ENCODE data around the gene CDK5RAP1. TPM values are rescaled to one million over a fixed set of nuclear protein-coding genes. Genes with fewer than 3 reads are reported as not detected.

Gene CDK5RAP1, protein sequence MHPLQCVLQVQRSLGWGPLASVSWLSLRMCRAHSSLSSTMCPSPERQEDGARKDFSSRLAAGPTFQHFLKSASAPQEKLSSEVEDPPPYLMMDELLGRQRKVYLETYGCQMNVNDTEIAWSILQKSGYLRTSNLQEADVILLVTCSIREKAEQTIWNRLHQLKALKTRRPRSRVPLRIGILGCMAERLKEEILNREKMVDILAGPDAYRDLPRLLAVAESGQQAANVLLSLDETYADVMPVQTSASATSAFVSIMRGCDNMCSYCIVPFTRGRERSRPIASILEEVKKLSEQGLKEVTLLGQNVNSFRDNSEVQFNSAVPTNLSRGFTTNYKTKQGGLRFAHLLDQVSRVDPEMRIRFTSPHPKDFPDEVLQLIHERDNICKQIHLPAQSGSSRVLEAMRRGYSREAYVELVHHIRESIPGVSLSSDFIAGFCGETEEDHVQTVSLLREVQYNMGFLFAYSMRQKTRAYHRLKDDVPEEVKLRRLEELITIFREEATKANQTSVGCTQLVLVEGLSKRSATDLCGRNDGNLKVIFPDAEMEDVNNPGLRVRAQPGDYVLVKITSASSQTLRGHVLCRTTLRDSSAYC
- total RNA-seq, result 20.4 TPM

DNA sequence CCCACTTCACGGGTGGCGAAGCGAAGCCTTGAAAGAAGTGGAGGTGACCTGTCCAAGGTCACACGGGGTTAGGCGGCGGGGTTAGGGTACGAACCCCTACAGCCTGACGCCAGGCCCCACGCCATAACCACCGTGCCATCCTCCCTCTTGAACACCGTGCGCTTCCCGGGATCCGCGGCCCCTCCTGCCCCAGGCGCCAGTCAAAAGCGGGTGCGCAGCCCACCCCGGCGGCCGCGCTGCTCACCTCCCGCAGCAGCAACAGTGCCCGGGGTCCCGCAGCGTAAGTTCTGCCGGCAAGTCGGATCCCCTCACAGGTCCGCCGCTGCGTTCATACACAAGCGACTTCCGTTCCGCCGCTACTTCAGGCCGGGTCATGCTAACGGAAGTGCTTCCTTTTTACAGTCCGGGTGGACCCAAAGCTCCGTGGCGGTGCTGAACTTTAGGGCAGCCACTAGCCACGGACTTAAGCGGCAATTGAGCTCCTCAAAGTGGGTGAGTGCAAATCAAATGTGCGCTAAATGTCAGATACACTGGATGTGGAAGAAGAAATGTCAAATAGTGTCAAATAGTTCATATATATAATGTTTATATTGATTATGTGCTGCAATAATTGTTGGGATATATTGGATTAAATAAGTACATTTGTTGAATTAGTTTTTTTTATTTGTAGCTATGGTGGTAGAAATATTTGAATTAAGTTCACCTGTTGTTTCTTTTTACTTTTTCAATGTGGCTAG is at the start of gene CDK5RAP1:
Gene CDK5RAP1 (minus strand): TSS at position 336 of the 737 bp plus-strand sequence. CDS start 4,455 bp downstream, outside the sequence.
- H3K27ac ChIP-seq (ENCODE audit: low read depth, low read length), result peak within 1 kb of the TSS; percentile 43
- peak within 1 kb of the TSS; percentile 82 to 100 (median 100) for H3K4me3 ChIP-seq (ENCODE audit: low read length in 3 of 3)
- H3K4me1 ChIP-seq (ENCODE audit: control insufficient read depth in 3 of 3, insufficient read depth in 3 of 3, low read length in 3 of 3), result peaks cover 20 to 30% (median 26%) of the 10 kb centered on the region in 3 donors

GRCh38 chr20:33450867-33451266 is 49.5 kb upstream of the CDK5RAP1 start:
- no peaks in the 10 kb centered on the region for H3K27me3 ChIP-seq (ENCODE audit: control insufficient read depth in 3 of 3, insufficient read depth in 3 of 3, low read length in 3 of 3)
- no peaks in the 10 kb centered on the region for H3K9me3 ChIP-seq (ENCODE audit: control insufficient read depth in 3 of 3, low read length in 3 of 3)
- H3K4me1 ChIP-seq (ENCODE audit: control insufficient read depth in 3 of 3, insufficient read depth in 3 of 3, low read length in 3 of 3), result peaks cover 0 to 3% (median 0%) of the 10 kb centered on the region in 3 donors
- no peaks in the 10 kb centered on the region for H3K36me3 ChIP-seq (ENCODE audit: control insufficient read depth in 3 of 3, insufficient read depth in 3 of 3, low read length in 3 of 3)
- no peak overlapping the region for H3K27ac ChIP-seq (ENCODE audit: low read depth, low read length)
- no peak overlapping the region for H3K4me3 ChIP-seq (ENCODE audit: low read length in 3 of 3)
- H3K9ac ChIP-seq (ENCODE audit: low read depth in 1 of 3, low read length in 3 of 3), result no peak overlapping the region

More for the DNA sequence above, at the start of gene CDK5RAP1:
- H3K9ac ChIP-seq (ENCODE audit: low read depth in 1 of 3, low read length in 3 of 3), result peak within 1 kb of the TSS; percentile 89 to 99 (median 97)
- peaks cover 0 to 8% (median 4%) of the 10 kb centered on the region in 3 donors for H3K36me3 ChIP-seq (ENCODE audit: control insufficient read depth in 3 of 3, insufficient read depth in 3 of 3, low read length in 3 of 3)
- no peaks in the 10 kb centered on the region for H3K27me3 ChIP-seq (ENCODE audit: control insufficient read depth in 3 of 3, insufficient read depth in 3 of 3, low read length in 3 of 3)
- no peaks in the 10 kb centered on the region for H3K9me3 ChIP-seq (ENCODE audit: control insufficient read depth in 3 of 3, low read length in 3 of 3)

DNA sequence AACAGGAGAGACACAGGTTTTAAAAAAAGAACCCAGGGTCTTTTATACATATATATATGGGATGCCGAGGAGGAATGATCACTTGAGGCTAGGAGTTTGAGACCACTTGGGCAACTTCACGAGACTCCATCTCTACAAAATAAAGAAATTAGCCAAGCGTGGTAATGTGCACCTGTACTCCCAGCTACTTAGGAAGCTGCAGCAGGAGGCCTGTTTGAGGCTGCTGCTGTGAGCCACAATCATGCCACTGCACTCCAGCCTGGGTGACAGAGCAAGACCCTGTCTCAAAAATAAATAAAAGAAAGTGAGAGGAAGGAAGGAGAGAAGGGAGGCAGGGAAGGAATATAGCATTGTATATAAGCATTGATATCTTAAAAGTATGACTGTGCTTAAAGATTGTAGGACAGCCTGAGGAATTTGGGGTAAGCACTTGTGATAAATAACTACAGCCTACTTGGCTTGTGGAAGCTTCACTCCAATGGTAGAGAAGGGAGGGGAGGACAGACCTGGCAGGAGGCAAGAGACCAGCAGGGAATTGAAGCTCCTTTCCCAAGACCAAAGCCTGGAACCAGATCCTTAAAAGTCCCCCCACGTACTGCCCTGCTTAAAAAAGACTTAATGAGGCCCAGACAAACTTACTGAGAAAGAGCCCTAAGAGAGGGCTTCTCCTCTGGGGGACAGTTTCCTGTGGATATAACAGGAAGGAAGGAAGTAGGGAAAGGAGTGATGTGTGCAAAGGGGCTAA is 44.7 kb upstream of the CDK5RAP1 start:
- Histone ChIP-seq H3K36me3 (ENCODE audit: control insufficient read depth in 3 of 3, insufficient read depth in 3 of 3, low read length in 3 of 3) (no peaks in the 10 kb centered on the region), H3K4me1 (ENCODE audit: control insufficient read depth in 3 of 3, insufficient read depth in 3 of 3, low read length in 3 of 3) (peaks cover 23 to 26% (median 25%) of the 10 kb centered on the region in 3 donors), H3K27me3 (ENCODE audit: control insufficient read depth in 3 of 3, insufficient read depth in 3 of 3, low read length in 3 of 3) (no peaks in the 10 kb centered on the region), H3K9me3 (ENCODE audit: control insufficient read depth in 3 of 3, low read length in 3 of 3) (no peaks in the 10 kb centered on the region), H3K27ac (ENCODE audit: low read depth, low read length) (no peak overlapping the region), H3K4me3 (ENCODE audit: low read length in 3 of 3) (no peak overlapping the region), H3K9ac (ENCODE audit: low read depth in 1 of 3, low read length in 3 of 3) (no peak overlapping the region)

DNA sequence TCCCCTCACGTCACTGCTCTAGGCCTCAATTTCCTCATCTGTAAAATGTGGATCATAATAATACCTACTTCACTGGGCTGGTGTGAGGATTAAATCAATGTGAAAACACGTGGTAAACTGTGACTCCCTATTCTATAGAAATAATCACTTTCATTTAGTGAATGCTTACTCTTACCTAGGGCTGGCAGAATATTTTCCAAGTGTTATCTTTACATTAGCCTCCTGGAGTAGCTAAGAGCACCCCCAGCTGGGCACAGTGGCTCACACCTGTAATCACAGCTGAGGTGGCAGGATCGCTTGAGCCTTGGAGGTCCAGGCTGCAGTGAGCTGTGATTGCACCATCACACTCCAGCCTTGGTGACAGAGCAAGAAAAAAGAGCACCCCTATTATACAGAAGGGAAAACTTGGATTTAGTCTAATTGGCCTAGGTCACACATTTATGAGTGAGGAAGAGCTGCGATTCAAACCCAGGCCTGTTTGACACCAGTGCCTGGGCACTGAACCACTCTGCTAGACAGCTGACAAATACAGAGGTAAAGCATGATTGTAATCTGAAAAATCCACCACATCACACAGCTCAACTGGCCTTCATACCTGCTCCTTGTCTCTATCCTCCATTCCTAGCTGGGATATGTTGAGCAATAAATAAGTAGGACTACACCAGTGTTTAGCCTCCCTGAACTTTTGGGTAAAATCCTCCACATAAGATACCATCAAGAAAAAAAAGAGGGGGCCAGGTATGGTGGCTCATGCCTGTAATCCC is 43.7 kb upstream of the CDK5RAP1 start:
- Histone ChIP-seq H3K27ac (ENCODE audit: low read depth, low read length) (peak overlapping the region; percentile 74), H3K4me3 (ENCODE audit: low read length in 3 of 3) (peak overlapping the region in 2 of 3 donors; percentile 90 to 94), H3K9ac (ENCODE audit: low read depth in 1 of 3, low read length in 3 of 3) (peak overlapping the region in 2 of 3 donors; percentile 47 to 65)

GRCh38 chr20:33443512-33444239 is 42.4 kb upstream of the CDK5RAP1 start, which contains the start of gene SNTA1:
SNTA1 (minus strand) TSS chr20:33443763; CDS start chr20:33443620, 143 bp downstream.
- H3K27me3 ChIP-seq (ENCODE audit: control insufficient read depth in 3 of 3, insufficient read depth in 3 of 3, low read length in 3 of 3), result no peaks in the 10 kb centered on the region
- peak within 1 kb of the TSS; percentile 84 to 94 (median 90) for H3K4me3 ChIP-seq (ENCODE audit: low read length in 3 of 3)
- H3K9me3 ChIP-seq (ENCODE audit: control insufficient read depth in 3 of 3, low read length in 3 of 3), result no peaks in the 10 kb centered on the region
- H3K4me1 ChIP-seq (ENCODE audit: control insufficient read depth in 3 of 3, insufficient read depth in 3 of 3, low read length in 3 of 3), result peaks cover 27 to 41% (median 40%) of the 10 kb centered on the region in 3 donors
- peaks cover 2 to 3% (median 3%) of the 10 kb centered on the region in 3 donors for H3K36me3 ChIP-seq (ENCODE audit: control insufficient read depth in 3 of 3, insufficient read depth in 3 of 3, low read length in 3 of 3)
- peak within 1 kb of the TSS; percentile 81 for H3K27ac ChIP-seq (ENCODE audit: low read depth, low read length)
- H3K9ac ChIP-seq (ENCODE audit: low read depth in 1 of 3, low read length in 3 of 3), result peak within 1 kb of the TSS; percentile 89 to 95 (median 89)

More for the DNA sequence above, 43.7 kb upstream of the CDK5RAP1 start:
- no peaks in the 10 kb centered on the region for H3K9me3 ChIP-seq (ENCODE audit: control insufficient read depth in 3 of 3, low read length in 3 of 3)
- H3K36me3 ChIP-seq (ENCODE audit: control insufficient read depth in 3 of 3, insufficient read depth in 3 of 3, low read length in 3 of 3), result no peaks in the 10 kb centered on the region
- no peaks in the 10 kb centered on the region for H3K27me3 ChIP-seq (ENCODE audit: control insufficient read depth in 3 of 3, insufficient read depth in 3 of 3, low read length in 3 of 3)
- peaks cover 23 to 31% (median 30%) of the 10 kb centered on the region in 3 donors for H3K4me1 ChIP-seq (ENCODE audit: control insufficient read depth in 3 of 3, insufficient read depth in 3 of 3, low read length in 3 of 3)

- peak overlapping the region; percentile 81 for H3K27ac ChIP-seq (ENCODE audit: low read depth, low read length)
- peaks cover 8 to 9% (median 9%) of the 10 kb centered on the region in 3 donors for H3K36me3 ChIP-seq (ENCODE audit: control insufficient read depth in 3 of 3, insufficient read depth in 3 of 3, low read length in 3 of 3)
- no peaks in the 10 kb centered on the region for H3K9me3 ChIP-seq (ENCODE audit: control insufficient read depth in 3 of 3, low read length in 3 of 3)
- H3K27me3 ChIP-seq (ENCODE audit: control insufficient read depth in 3 of 3, insufficient read depth in 3 of 3, low read length in 3 of 3), result no peaks in the 10 kb centered on the region
- H3K4me1 ChIP-seq (ENCODE audit: control insufficient read depth in 3 of 3, insufficient read depth in 3 of 3, low read length in 3 of 3), result peaks cover 32 to 47% (median 46%) of the 10 kb centered on the region in 3 donors
- H3K4me3 ChIP-seq (ENCODE audit: low read length in 3 of 3), result peak overlapping the region; percentile 71 to 86 (median 84)
- H3K9ac ChIP-seq (ENCODE audit: low read depth in 1 of 3, low read length in 3 of 3), result peak overlapping the region; percentile 89 to 95 (median 89)
Observed at GRCh38 chr20:33443006-33443511, 41.7 kb upstream of the CDK5RAP1 start.

- Histone ChIP-seq H3K27me3 (ENCODE audit: control insufficient read depth in 3 of 3, insufficient read depth in 3 of 3, low read length in 3 of 3) (no peaks in the 10 kb centered on the region), H3K36me3 (ENCODE audit: control insufficient read depth in 3 of 3, insufficient read depth in 3 of 3, low read length in 3 of 3) (peaks cover 9 to 10% (median 9%) of the 10 kb centered on the region in 3 donors), H3K9ac (ENCODE audit: low read depth in 1 of 3, low read length in 3 of 3) (peak overlapping the region; percentile 89 to 95 (median 89)), H3K27ac (ENCODE audit: low read depth, low read length) (peak overlapping the region; percentile 81), H3K4me1 (ENCODE audit: control insufficient read depth in 3 of 3, insufficient read depth in 3 of 3, low read length in 3 of 3) (peaks cover 39 to 53% (median 52%) of the 10 kb centered on the region in 3 donors), H3K4me3 (ENCODE audit: low read length in 3 of 3) (peak overlapping the region; percentile 71 to 86 (median 84)), H3K9me3 (ENCODE audit: control insufficient read depth in 3 of 3, low read length in 3 of 3) (no peaks in the 10 kb centered on the region)
Observed at GRCh38 chr20:33442136-33443005, 41.1 kb upstream of the CDK5RAP1 start.

All from skeletal muscle tissue (tissue), 4 donors.